ENCODE results near the gene ASNSD1. TPM values are rescaled to one million over a fixed set of nuclear protein-coding genes. Genes with fewer than 3 reads are reported as not detected.

Gene ASNSD1
- total and polyA plus RNA-seq, 9 of the 15 experiments (the other 6 are each of a cell fraction or from before 2014, with no cell fraction given), result 23.9 to 56.4 (median 38.3) TPM

DNA sequence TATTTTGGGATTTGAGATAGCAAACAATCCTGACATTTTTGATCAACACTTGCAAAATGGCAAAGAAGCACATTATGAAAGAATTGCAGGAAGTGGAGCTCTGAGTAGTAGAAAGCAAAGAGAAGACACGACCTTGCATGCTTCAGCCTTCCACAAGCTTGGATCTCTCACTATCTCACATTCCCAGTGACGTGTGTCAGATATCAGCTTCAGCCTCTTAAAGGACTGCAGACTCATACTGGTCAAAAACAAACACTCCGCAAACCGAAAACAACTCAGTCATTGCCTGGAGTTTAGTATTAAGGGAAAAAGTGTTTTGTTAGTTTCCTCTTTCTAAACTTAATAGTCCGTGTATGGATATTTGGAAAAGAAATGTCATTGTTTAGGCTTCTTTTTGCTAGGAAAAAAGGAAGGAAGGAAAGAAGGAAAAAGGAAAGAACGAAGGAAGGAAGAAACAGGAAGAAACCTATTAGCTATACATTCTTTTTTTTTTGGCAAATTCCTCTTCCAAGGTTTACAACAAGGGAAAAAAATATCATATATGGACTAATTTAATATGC, 48.1 kb upstream of the ASNSD1 start (continued):
- TF ChIP-seq CREM (IDR thresholded peaks at IDR 0.05; ENCODE audit: low read depth) (peak; percentile 92), RAD21 (CRISPR knock-in tag; conservative IDR thresholded peaks at IDR 0.05 in 1 of 2, IDR thresholded peaks at IDR 0.05 in 1 of 2) (no peak), POLR2A (conservative IDR thresholded peaks at IDR 0.05) (peak; percentile 56; the same call in 1 of the 2 replicates), ZNF274 (IDR thresholded peaks at IDR 0.05; ENCODE audit: borderline replicate concordance, low read depth, low read length) (no peak), TFAM (CRISPR knock-in tag; conservative IDR thresholded peaks at IDR 0.05) (no peak), NRF1 (conservative IDR thresholded peaks at IDR 0.05 in 1 of 2, IDR thresholded peaks at IDR 0.05 in 1 of 2) (no peak), HDAC3 (IDR thresholded peaks at IDR 0.05; ENCODE audit: borderline replicate concordance, partially characterized antibody) (no peak), FOXM1 (IDR thresholded peaks at IDR 0.05; ENCODE audit: low read depth) (peak; percentile 79), FOXM1 (CRISPR knock-in tag; IDR thresholded peaks at IDR 0.05; ENCODE audit: low read depth) (no peak), SRF (CRISPR knock-in tag; IDR thresholded peaks at IDR 0.05) (no peak; a peak in 1 of 4 replicates), ZNF212 (CRISPR knock-in tag; IDR thresholded peaks at IDR 0.05) (no peak), FOXJ2 (tag; IDR thresholded peaks at IDR 0.05) (0 out of 2 replicates have a peak, but pooled peaks have one; percentile 36), RBM15 (IDR thresholded peaks at IDR 0.05; ENCODE audit: insufficient read depth, low read length) (no peak), GABPB2 (CRISPR knock-in tag; conservative IDR thresholded peaks at IDR 0.05) (no peak), IRF1 (CRISPR knock-in tag; IDR thresholded peaks at IDR 0.05; ENCODE audit: borderline replicate concordance) (no peak), CBX8 (IDR thresholded peaks at IDR 0.05; ENCODE audit: borderline replicate concordance, extremely low read depth, low read depth, low read length, poor library complexity, severe bottlenecking) (no peak), HNRNPK (IDR thresholded peaks at IDR 0.05; ENCODE audit: low read depth, low read length, poor library complexity, severe bottlenecking) (no peak), SMAD1 (IDR thresholded peaks at IDR 0.05; ENCODE audit: low read depth, low read length, partially characterized antibody) (no peak), CCNT2 (IDR thresholded peaks at IDR 0.05; ENCODE audit: borderline replicate concordance, extremely low read depth, insufficient read length, low read depth, low read length) (no peak), JUND (IDR thresholded peaks at IDR 0.05; ENCODE audit: borderline replicate concordance, low read depth, low read length) (peak; percentile 77), JUND (tag; IDR thresholded peaks at IDR 0.05; ENCODE audit: borderline replicate concordance, low read depth, low read length) (peak; percentile 46; the same call in 1 of the 3 replicates), ZNF551 (CRISPR knock-in tag; IDR thresholded peaks at IDR 0.05) (no peak), SIN3B (IDR thresholded peaks at IDR 0.05; ENCODE audit: low read depth) (no peak)
- TF ChIP-seq, protein P1, sequence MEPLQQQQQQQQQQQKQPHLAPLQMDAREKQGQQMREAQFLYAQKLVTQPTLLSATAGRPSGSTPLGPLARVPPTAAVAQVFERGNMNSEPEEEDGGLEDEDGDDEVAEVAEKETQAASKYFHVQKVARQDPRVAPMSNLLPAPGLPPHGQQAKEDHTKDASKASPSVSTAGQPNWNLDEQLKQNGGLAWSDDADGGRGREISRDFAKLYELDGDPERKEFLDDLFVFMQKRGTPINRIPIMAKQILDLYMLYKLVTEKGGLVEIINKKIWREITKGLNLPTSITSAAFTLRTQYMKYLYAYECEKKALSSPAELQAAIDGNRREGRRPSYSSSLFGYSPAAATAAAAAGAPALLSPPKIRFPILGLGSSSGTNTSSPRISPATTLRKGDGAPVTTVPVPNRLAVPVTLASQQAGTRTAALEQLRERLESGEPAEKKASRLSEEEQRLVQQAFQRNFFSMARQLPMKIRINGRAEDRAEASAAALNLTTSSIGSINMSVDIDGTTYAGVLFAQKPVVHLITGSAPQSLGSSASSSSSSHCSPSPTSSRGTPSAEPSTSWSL (CRISPR knock-in tag; IDR thresholded peaks at IDR 0.05; ENCODE audit: borderline replicate concordance), result no peak
- TF ChIP-seq, protein P2, sequence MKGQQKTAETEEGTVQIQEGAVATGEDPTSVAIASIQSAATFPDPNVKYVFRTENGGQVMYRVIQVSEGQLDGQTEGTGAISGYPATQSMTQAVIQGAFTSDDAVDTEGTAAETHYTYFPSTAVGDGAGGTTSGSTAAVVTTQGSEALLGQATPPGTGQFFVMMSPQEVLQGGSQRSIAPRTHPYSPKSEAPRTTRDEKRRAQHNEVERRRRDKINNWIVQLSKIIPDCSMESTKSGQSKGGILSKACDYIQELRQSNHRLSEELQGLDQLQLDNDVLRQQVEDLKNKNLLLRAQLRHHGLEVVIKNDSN (CRISPR knock-in tag; IDR thresholded peaks at IDR 0.05), result no peak
